HG03575 (cell line): ENCODE data around the gene TSPO2.

Experiments used
- ATAC-seq: cut with Tn5 transposase; IDR thresholded peaks from one replicate; pipeline ENCODE4 v1.9.1; 2021; ENCODE audit not compliant: unreplicated experiment, insufficient number of reproducible peaks, low FRiP score; ENCODE audit errors: extremely low read depth

Gene TSPO2

DNA sequence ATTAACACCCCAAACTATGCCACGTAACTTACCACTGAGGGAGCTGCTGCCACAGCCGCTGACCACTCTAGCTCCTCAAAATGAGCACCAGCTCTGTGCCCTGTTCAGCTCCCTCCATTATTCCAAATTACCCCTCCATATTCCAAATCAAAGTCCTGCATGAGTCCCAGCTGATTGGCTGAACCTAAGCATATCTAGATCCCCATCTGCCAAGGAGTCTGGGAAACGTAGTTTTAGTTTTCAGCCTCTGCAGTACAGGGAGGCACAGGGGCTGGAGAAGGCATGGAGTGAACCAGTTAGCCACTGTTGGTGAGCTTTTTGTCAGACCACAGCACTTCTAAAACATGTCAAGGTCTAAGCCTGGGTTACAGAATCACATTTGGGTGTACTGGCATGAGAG is 19.2 kb upstream of the TSPO2 start:
- ATAC-seq: no peak

DNA sequence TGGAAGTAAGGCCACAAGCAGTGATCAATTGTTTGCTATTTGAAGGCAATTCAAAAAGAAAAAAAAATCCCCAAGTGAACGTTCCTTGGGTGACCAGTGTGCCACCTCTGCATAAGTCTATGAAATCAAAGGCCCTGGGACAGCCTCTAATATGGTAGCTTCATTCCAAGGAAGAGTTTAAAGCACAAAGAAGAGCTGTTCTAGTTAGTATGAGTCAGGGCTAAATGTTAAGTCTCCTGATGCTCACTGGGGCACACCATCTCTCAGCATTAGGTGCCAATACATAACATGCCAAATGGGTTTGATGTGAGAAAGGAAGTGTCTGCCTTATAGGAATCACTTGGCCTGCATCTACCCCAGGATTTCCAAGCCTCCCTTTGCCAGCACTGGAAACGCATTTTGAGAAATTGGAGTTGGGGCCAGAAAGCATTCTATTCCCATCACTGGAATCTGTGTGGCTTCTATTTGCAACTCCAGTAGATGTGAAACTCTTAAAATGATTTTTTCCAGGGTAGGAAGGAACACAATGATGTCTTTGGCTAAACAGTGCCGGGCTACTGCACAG is 16.2 kb upstream of the TSPO2 start:
- ATAC-seq: no peak

DNA sequence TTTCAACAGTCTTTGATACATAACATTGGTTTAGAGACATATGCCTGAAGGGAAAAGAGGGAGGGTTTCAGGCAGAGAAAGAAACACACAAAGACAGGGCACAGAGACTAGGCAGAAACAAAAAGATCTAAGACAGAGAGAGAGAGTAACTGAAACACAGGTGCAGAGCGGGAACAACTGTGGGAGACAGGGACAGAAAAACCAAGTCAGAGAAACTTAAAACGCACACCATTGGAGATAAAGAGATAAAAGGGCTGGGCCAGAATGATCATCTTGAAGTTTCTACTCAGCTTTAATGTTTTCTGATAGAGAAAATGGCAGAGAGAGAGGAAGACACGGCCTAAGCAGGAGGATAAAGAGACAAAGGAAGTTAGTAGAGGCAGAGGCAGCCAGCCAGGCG is 15.0 kb upstream of the TSPO2 start:
- ATAC-seq: no peak

DNA sequence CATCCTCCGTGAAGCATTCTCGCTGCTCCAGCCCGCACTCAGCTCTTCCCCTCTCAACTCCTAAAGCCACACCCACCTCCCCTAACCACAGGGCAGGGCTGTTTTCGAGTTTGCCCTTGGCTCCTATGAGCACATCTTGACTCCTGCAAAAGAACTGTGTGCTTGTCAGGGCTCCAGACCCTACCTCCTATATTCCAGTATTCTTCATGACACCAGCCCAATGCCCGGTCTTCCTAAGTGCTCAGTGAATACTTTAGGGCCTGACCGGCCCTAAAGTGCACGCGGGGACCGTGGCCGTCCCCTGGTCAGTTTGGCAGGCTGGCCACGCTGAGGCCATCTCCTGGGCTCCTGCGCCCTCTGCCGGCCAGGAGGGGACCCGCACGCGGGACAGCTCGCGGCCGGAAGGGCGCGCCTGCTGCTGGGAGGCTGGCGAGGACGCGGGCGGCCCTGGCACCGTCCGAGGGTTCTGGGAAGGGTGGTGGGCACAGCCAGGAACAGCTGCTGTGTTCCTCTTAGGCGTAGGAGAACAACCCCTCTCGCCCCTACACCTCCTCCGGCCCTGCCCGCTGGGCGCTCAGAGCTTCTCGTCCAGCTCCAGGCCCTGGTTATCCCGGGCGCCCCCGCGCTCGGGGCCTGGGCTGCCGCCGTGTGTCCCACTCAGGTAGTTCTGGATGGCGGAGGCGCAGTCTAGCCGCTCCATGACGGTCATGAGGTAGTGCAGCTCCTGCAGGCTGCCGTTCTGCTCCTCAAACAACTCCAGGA is 14.3 kb upstream of the TSPO2 start:
- no peak for ATAC-seq

DNA sequence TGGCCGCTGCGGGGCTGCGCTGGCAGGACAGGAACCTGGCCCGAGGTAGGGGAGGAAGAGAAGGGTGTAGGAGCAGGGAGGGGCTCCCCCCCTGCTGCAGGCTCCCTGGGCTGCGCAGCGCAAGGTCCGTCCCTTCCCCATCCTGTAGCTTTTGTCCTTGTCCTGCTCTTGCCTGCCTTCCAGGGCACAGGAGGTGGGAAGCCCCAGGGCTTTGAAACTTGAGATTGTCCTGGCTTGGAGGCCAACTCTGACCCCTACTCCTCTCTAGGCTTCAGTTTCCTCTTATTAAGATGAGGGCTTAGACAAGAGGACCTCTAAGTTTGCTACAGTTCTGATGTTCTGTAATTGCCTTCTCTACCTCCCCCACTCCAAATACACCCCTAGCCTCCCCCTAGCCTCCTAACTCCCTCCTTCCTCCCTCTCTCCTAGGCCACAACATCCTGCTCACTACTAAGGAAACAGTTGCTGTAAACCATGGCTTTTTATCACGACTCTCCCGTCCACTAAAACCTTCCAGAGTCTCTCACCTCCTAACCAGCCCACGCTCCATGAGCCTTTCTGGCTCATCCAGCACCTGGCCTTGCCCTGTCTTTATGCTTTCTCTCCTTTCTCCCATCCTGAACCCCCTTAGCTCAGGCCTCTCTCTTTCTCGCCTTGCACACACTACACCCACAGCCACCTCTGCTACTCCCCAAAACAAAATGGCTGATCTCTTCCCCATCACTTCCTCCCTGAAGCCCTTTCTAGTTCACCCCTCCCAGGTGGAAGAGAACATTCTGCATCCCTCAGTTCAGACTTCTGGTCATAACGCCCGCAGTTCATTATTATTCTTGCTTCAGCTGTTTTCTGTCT is 13.5 kb upstream of the TSPO2 start:
- no peak for ATAC-seq

DNA sequence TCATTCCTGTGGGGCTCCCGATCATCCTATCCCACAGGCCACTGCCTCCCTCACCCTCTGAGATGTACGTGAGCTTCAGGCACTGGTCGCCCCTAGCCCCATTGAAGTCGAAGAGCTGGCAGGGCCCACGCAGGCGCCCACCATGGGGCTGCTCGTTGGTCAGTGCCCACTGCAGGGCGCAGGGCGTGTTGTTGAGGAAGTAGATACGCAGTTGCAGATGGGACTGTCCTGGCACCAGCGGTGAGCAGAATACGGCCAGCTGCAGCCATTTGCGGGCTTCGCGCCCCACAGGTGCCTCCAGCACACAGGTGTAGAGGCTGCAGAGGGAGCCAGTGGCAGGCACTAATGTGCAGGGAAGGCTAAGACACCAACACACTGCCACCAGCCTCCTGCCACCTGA is 9.4 kb upstream of the TSPO2 start:
- no peak for ATAC-seq

DNA sequence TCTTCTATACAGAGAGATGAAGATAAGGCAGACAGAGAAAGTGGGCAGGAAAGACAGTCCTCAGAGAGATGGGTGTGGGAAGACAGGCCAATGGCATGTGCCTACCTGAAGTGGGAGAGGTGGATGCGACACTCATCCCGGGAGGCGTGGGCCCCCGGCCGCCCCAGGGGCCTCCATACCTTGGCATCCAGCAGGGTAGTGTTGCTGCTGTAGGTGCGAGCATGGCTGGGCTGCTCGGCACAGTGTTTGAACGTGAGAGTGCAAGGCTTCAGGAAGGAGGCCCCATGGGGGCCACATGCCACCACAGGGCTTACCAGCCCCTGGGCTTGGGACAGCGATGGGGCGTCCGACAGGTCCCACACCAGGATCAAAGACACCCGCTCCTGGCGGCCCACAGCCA is 8.5 kb upstream of the TSPO2 start:
- ATAC-seq: no peak

DNA sequence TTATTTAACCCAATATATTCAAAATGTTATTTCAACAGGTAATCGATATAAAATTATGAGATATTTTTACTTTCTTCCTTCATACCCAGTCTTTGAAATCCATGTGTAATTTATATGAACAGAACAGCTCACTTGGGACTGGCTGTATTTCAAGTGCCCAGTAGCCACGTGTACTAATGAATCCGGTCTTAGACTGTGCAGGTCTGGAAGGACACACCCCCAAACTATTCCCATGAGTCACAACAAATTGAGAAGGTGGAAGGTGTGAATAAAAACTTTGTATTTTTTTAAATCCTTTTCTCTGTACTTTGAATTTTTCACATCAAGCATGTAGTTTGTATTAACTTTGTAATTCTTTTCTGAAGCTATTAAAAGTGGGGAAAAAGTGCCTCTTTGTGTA is 6.1 kb upstream of the TSPO2 start:
- no peak for ATAC-seq

DNA sequence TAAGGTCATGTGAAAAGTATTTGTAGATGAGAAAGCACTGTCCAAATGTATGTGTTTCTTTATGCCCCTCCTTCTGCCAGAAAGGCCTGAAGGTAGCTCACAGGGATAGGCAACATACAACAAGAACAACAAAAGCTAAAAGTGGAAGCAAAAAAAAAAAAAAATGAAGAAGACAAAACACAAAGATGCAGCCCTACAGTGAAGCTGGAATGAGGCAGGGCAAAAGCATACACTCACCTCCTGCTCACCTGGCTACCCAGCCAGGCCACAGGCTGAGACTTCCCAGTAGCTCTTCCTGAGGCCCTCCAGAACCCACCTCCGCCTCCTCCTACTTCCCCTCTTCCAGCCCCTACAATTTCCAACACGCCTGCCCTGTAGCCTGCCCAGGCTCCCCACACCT is 5.7 kb upstream of the TSPO2 start:
- ATAC-seq: no peak

DNA sequence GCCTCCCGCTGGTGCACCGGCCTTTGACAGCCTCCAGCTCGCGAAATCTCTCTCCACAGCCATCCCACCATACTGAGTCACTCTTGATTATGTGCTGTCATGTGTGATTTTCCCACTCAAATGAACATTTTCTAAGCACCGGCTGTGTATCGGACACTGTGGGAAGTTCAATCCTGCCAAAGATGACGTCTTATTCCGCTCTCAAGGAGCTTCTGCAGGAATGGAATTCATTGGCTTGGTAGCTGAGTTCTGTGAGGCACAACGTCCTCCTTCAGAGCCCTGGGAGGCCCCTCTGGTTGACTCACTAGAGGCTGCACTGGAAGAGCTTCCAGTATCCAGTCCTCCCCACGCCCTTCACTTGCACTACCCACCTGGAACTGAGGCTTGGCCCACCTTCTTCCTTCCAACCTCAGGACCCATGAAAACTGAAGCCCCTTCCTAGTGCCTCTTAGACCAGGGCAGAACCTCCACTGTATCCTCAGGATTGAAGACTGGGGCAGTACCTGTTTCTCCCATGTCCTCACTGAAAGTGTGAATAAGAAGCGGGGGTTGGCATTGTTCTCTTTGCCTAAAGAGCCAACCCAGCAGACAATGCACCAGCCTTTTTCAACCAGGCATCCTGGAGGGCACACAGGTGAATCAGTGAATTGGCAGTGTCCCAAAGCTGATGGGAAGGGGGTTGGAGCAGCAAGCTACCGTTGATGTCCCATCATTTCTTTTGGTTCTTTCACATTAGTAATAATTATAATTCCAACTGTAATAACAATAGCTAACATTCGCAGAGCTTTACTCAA is 5.0 kb upstream of the TSPO2 start:
- ATAC-seq: no peak

DNA sequence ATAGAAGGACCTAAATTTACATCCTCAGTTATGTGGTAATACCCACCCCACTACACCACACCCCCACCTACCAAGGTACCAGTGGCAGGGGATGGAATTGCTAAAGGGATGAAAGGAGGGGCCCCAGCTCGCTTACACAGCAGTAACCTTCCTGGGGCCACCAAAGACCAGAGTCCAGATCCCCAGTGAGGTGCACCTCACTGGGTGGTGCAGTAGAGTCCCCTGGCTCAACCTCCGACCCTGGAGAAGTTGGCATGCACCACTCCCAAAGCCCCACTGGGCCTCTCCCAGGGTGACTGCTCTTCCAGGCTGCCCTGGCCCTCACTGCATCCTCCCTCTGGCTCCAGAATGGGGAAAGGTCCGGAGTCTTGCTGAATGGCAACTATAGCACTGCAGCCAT is 4.1 kb upstream of the TSPO2 start:
- no peak for ATAC-seq

DNA sequence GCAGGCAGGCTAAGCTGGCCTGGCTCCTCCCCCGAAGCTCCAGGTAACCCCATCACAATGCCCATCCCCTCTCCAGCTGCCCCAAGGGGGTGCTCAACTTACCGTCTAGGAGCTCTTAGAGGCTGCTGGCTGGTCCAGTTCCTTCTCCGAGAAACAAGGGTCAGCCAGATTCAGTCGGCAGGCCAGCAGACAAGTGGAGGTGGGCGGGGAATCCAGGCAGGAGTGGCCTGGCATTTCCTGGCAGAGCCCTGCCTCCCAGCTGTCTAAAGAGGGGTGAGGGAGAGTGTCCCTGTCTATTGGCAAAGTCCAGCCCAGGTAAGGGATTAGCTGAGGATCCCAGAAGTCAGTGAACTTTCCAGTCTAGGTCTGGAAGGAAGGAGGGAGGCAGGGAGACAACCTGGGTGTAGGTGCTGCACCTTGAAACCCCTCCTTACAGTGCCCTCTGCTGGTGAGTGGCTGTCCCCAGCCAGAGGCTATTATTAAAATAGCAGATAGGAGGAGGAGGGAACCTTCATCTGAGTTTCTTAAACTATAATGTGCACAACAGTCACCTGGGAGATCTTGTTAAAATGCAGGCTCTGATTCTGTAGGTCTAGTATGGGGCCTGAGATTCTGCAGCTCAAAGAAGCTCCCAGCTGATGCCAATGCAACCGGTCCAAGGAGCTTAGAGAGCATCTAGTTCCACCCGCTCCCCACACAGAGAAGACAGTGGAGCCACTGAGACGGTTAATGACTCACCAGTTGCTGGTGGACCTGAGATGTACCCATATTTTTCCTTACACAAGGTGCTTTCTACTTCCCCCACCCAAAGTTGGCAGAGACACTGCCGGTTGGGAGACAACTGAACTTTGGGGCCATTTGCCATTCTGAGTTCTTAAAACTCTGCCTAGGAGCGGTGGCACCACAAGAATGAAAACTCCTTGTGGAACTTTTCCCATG is 2.9 kb upstream of the TSPO2 start, which contains the start of gene UNC5CL:
Gene UNC5CL (minus strand): TSS at position 162 of the 939 bp plus-strand sequence. CDS start 4,147 bp downstream, outside the sequence.
- no peak for ATAC-seq

DNA sequence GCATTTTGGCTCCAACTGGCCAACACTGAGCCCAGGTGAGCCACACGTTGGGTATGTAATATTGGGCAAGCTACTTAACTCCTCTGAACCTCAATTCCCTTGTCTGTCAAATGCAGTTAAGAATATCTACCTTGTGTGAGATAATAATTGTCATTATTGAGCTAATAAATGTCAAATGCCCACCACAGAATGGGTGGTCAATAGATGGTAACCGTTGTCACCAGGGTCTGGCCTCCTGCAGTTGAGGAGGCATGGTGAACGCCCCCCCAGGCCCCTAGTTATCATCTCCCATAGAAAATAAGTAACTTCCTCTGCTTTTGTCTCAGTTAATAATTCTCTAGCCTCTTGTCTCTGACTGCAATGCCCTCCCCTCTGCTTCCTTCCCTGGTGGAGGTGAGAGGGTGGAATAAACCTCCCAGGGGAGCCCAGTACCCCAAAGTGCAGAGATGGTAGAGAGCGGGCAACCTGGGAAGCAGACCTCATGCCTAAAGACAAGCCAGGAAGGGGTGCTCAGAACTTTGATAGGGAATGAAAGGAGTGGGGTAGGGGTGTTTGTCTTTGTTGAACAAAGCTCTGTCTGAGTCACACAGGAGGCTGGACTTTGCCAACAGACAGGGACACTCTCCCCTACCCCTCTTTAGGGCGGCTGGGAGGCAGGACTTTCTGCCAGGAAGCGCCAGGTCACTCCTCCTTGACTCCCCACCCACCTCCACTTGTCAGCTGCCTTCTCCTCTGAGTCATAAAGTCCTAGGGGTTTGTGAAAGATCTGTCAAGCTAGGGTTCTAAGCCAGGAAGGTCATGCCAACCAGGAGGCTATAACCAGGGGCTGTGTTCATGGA is 1.9 kb upstream of the TSPO2 start:
- no peak for ATAC-seq

DNA sequence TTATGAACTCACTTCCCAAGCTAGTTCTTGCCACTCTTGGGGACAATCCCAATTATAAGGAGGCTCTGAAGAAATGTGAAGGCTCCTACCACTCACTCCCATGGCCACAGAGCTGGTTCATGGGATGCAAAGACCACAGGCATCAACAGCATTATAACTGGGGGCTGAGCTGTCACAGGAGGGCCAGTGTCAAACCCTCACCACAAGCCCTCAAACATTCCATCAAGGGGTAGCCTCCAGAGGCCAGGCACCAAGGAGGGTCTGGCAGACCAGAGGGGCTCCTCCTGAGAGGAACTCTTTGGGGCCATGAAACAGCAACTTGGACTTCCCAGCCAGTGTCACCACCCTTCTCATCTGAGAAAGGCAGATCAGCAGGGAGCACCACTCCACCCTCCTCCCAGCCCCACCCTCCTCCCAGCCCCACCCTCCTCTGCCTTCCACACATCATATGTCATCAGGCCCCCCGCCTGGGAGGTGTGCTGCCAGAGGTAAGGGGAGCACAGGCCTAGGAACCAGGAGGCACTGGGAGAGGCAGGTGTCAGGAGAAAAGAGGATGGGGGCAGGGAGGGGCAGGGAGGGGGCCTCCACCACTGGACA is 1.2 kb upstream of the TSPO2 start:
- ATAC-seq: no peak

DNA sequence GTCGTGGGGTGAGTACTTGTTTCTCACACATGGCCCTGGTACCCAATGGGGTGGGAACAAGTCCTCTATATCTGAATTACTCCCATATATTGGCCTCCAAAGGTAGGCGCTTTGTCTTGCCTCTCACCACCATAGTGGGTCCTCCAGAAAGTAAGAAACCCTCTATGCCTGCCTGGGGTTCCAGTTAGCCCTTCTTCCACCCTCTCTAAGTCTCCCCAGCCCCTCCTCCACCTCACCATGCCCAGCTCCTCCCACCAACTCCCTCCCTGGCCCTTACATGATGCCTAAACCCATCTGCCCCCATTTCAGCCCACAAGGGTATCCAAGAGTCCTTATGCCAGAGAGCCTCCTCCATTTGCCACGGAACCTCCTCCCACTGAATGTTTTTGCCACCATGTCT is 884 bp downstream of the TSPO2 start:
- no peak for ATAC-seq

DNA sequence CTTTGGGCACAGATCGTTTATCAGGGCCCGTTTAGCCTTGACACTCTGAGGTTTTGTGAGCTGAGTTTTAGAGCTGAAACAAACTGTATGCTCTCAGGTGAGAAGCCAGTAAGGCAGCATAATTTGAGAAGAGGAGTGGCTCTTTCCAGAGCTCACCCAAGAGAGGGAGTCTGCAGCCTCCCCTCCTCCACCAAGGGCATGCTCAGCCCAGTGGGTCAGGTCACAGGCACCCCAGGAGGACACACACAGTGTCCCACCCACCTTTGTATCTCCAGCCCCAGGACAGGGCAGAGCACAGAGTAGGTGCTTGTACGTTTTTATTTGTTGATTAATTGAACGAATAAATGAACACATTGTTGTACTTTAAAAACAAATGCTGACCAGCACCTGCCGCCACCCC is 3.4 kb downstream of the TSPO2 start:
- no peak for ATAC-seq

DNA sequence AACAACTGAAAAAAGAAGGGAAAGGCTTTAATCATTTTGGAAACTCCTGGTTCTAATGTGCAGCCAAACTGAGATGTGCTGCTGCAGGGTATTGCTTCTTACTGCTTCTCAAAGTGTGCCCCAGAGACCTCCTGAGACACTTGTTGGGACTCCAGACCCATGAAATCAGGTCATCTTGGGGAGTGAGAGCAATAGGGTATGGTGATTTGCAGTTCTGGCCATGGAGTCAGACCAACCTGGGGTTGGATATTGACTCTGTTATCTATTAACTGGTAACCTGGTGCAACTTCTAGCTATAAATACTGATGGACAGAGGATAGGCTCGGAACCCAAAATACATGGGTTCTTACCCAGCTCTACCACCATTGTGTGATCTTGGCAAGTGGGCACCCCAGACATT is 3.8 kb downstream of the TSPO2 start:
- no peak for ATAC-seq
